ENCODE data around the gene DNAJC1.

Gene DNAJC1

DNA sequence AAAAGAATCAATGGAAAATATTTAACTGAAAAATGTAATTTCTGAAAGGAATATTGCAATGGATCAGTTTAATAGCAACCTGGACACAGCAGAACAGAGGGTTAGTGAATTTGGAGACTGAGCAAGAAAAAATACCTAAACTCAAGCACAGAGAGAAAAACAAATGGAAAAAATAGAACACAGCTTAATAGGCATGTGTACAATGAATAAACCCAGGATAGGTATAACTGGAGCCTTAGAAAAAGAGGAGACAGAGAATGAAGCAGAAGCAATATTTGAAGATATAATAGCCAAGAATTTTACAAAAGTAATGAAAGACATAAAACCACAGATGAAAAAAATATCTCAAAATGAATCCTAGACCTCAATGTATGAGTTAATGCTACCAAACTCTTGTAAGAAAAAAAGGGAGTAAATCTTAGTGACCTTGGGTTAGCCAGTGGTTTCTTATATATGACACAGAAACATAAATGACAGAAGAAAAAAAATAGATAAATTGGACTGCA is 2.9 kb upstream of the DNAJC1 start:
- no peak for DNase-seq (ENCODE audit: low spot score)

- no peak for DNase-seq (ENCODE audit: low spot score)
Measured at GRCh38 chr10:22005763-22006162, 2.2 kb upstream of the DNAJC1 start.

GRCh38 chr10:22003964-22004281 is 393 bp upstream of the DNAJC1 start:
- DNase-seq (ENCODE audit: low spot score): no peak

DNA sequence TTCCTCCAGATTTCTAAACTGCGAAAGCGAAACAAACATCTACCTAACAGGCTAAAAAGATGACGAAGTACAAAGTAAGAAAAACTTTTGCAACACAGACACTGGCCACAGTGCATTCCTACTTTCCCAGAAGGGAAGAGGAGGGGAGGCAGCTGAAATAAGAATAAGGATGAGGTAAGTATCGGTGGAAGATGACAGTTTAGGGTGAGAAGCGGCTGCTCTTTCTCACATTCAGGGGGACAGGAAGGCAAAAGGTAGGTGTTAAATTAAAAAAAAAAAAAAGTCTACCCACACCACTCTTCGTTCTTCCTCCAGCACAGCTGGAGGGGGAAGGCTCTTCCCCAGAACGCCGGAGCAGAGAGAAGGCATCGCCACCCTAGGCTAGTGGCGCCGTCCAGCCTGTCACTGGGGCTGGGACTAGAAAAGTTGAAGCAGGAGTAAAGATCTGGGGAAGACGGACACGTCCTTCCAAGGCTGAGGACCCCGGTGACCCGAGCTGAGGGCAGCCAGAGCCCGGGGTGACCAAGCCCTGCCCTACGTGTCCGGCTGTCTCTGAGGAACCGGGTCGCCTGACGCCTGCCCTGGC is 846 bp downstream of the DNAJC1 start:
- DNase-seq (ENCODE audit: low spot score): peak; percentile 28

GRCh38 chr10:21995557-21995956 is 8.0 kb downstream of the DNAJC1 start:
- no peak for DNase-seq (ENCODE audit: low spot score)

DNA sequence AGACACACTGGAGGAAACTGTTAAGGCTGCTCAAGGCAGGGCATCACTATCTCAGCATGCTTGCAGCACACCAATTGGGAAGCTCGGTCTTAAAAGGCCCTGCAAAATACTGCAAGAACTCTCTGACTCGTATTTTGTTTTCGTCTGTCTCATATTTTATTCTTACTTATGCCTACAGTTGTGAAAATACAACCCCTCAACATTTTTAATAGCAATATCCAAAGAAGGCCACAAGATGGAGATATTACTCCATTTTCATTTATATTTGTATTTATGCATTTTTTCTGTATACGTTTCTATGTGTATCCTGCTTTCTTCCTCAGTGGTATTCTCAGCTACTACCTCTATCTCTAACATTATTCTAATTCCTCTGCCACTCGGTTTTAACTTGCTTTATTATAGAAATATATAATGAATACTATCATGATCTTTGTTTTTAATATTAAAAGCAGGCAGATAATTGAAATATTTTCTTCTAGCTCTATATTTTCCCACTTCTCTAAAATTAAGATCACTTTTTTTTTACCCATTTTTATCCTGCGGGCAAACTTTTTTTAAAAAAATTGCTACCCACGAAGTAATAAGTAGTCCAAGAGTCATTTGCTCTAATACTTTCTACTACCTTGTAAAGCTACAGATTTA is 10.0 kb downstream of the DNAJC1 start:
- DNase-seq (ENCODE audit: low spot score): peak; percentile 52

DNA sequence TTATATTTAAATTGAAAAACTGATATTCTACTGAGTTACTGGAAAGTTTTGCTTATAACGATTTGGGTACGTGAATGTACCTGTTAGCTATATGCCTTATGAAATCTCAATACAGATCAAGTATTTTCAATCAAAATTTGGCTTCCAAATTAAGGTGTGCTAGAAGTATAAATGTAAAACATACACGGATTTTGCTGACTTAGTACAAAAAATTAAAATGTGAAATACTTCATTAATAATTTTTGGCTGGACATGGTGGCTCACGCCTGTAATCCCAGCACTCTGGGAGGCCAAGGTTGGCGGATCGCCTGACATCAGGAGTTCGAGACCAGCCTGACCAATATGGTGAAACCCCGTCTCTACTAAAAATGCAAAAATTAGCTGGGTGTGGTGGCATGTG is 11.7 kb downstream of the DNAJC1 start:
- DNase-seq (ENCODE audit: low spot score): no peak

GRCh38 chr10:21990449-21990848 is 13.1 kb downstream of the DNAJC1 start:
- no peak for DNase-seq (ENCODE audit: low spot score)

GRCh38 chr10:21989453-21990154 is 13.9 kb downstream of the DNAJC1 start:
- peak; percentile 30 for DNase-seq (ENCODE audit: low spot score)

- DNase-seq (ENCODE audit: low spot score): no peak
Measured at GRCh38 chr10:21985541-21985940, 18.0 kb downstream of the DNAJC1 start.

- DNase-seq (ENCODE audit: low spot score): no peak
Measured at GRCh38 chr10:21981118-21981517, 22.4 kb downstream of the DNAJC1 start.

- no peak for DNase-seq (ENCODE audit: low spot score)
Measured at GRCh38 chr10:21980691-21981090, 22.8 kb downstream of the DNAJC1 start.

DNA sequence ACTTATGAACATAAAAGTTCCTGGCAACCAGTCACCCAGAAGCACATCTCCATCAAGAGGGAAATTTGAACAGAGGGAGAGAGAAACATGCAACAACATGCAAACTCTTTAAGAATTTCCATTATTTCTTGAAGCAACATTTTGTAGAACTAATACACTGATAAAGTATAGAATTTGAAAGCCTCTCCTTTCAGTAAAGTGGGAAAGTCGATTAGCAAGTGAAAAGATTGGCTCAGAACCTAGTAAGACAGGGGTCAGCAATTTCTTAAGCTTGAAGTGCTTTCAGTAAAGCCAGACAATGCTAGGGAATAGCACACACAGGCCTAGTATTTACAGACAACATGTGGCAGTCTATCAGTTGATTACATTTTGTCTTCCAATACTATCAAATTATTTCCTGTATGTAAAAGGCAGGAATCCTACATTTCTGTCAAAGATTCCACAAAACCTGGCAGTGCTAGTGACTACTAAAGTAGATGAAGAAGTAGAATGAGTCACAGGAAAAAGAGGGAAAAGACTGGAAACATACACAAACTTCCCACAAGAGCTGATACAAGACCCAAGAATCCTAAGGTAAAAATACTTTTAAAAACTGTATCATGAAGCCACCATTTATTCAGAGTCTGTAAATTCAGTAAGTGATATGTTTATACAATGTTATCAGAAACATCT is 25.2 kb downstream of the DNAJC1 start:
- DNase-seq (ENCODE audit: low spot score): no peak

DNA sequence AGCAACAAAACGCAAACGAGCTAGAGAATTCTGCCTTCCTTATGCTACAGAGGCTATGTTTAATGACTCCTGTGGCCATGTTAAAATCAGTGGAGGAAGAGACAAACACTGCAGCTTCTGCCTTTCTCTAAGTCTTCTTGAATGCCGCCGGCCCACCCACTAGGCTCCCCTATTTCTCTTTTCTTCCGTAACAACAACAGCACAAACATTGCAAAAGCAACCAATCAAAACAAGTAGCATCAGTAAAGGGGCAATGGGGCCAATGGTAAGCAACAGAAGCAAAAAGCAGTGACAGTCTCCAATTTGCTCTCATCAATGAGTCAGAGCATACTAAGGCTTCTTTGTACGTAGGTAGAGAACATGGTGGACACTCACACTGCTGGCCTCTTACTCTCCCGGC is 26.8 kb downstream of the DNAJC1 start:
- DNase-seq (ENCODE audit: low spot score): no peak

DNA sequence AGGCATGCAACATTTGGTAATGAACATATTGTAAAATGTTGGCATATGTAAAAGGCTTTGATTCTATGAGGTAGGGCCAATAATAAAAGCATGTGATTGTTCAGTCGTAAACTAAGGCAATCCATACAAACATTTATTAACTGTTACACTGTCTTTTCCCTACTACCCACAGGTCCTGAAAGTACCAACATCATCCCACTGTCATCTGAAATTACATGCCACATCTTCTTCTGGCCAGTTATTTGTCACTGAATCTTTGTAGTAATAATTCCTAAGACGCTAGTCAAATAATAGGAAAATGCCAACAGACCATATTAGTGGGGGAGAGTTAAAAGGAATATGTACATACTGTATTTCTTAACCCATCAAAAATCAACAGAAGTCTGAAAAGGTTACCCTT is 27.2 kb downstream of the DNAJC1 start:
- DNase-seq (ENCODE audit: low spot score): no peak

GRCh38 chr10:21975378-21975990 is 28.0 kb downstream of the DNAJC1 start:
- DNase-seq (ENCODE audit: low spot score): no peak

- no peak for DNase-seq (ENCODE audit: low spot score)
Measured at GRCh38 chr10:21972584-21972983, 30.9 kb downstream of the DNAJC1 start.

- DNase-seq (ENCODE audit: low spot score): no peak
Measured at GRCh38 chr10:21969326-21970287, 33.9 kb downstream of the DNAJC1 start.

- no peak for DNase-seq (ENCODE audit: low spot score)
Measured at GRCh38 chr10:21964983-21965665, 38.4 kb downstream of the DNAJC1 start.

DNA sequence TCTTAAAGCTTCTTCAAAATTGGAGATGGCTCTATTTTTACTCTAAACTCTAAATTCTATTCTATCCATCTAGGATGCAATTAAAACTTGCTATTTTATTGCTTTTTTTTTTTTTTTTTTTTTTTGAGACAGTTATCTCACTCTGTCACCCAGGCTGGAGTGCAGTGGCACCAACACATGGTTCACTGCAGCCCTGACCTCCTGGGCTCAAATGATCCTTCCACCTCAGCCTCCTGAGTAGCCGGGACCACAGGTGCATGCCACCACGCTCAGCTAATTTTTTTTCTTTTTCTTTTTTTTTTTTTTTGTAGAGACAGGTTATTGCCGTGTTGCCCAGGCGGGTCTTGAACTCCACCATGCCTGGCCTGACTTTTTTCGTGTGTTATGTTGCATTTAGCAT is 41.2 kb downstream of the DNAJC1 start:
- DNase-seq (ENCODE audit: low spot score): no peak

GRCh38 chr10:21961847-21962246 is 41.7 kb downstream of the DNAJC1 start:
- DNase-seq (ENCODE audit: low spot score): no peak

Measured in CD4-positive, alpha-beta T cell treated with Interleukin-15 for 4 hours (primary cell).